ENCODE results near the gene NYAP2.

Gene NYAP2

GRCh38 chr2:225484751-225485150, 85.2 kb downstream of the NYAP2 start:
- DNase-seq (ENCODE audit: low spot score), result no peak

- no peak for DNase-seq (ENCODE audit: low spot score)
Observed at GRCh38 chr2:225486236-225486635, 86.7 kb downstream of the NYAP2 start.

GRCh38 chr2:225487878-225488416, 88.4 kb downstream of the NYAP2 start:
- no peak for DNase-seq (ENCODE audit: low spot score)

- DNase-seq (ENCODE audit: low spot score), result no peak
Observed at GRCh38 chr2:225488743-225489142, 89.2 kb downstream of the NYAP2 start.

- no peak for DNase-seq (ENCODE audit: low spot score)
Observed at GRCh38 chr2:225493420-225494099, 94.0 kb downstream of the NYAP2 start.

GRCh38 chr2:225494100-225494459, 94.6 kb downstream of the NYAP2 start:
- no peak for DNase-seq (ENCODE audit: low spot score)

- DNase-seq (ENCODE audit: low spot score), result no peak
Observed at GRCh38 chr2:225495706-225496105, 96.2 kb downstream of the NYAP2 start.

GRCh38 chr2:225496568-225496967, 97.1 kb downstream of the NYAP2 start:
- no peak for DNase-seq (ENCODE audit: low spot score)

- DNase-seq (ENCODE audit: low spot score), result no peak
Observed at GRCh38 chr2:225497166-225497565, 97.7 kb downstream of the NYAP2 start.

- no peak for DNase-seq (ENCODE audit: low spot score)
Observed at GRCh38 chr2:225501022-225501421, 101.5 kb downstream of the NYAP2 start.

GRCh38 chr2:225502971-225503370, 103.5 kb downstream of the NYAP2 start:
- DNase-seq (ENCODE audit: low spot score), result no peak

GRCh38 chr2:225510796-225511195, 111.3 kb downstream of the NYAP2 start:
- DNase-seq (ENCODE audit: low spot score), result no peak

- no peak for DNase-seq (ENCODE audit: low spot score)
Observed at GRCh38 chr2:225512469-225512868, 113.0 kb downstream of the NYAP2 start.

GRCh38 chr2:225512876-225513540, 113.5 kb downstream of the NYAP2 start:
- DNase-seq (ENCODE audit: low spot score), result no peak

GRCh38 chr2:225515033-225515432, 115.5 kb downstream of the NYAP2 start:
- DNase-seq (ENCODE audit: low spot score), result no peak

- DNase-seq (ENCODE audit: low spot score), result no peak
Observed at GRCh38 chr2:225526760-225527390, 127.4 kb downstream of the NYAP2 start.

- DNase-seq (ENCODE audit: low spot score), result no peak
Observed at GRCh38 chr2:225531559-225531958, 132.0 kb downstream of the NYAP2 start.

- no peak for DNase-seq (ENCODE audit: low spot score)
Observed at GRCh38 chr2:225532096-225532495, 132.6 kb downstream of the NYAP2 start.

GRCh38 chr2:225534037-225534436, 134.5 kb downstream of the NYAP2 start:
- no peak for DNase-seq (ENCODE audit: low spot score)

- DNase-seq (ENCODE audit: low spot score), result no peak
Observed at GRCh38 chr2:225534697-225535096, 135.2 kb downstream of the NYAP2 start.

- DNase-seq (ENCODE audit: low spot score), result no peak
Observed at GRCh38 chr2:225536036-225536435, 136.5 kb downstream of the NYAP2 start.

GRCh38 chr2:225543626-225544025, 144.1 kb downstream of the NYAP2 start:
- DNase-seq (ENCODE audit: low spot score), result no peak

GRCh38 chr2:225556461-225556860, 157.0 kb downstream of the NYAP2 start:
- DNase-seq (ENCODE audit: low spot score), result no peak
